Nephron progenitor cell (in vitro differentiated cells): ENCODE data around the gene SH3BP4.

Experiments
- DNase-seq: peaks from one replicate; pipeline ENCODE4 v3.0.0; 2021
- H3K27ac Mint-ChIP-seq: 2 replicates; pipeline ENCODE4 v1.8.0; 2021; ENCODE audit warnings: mild to moderate bottlenecking, moderate library complexity, mixed read lengths
- H3K27me3 Mint-ChIP-seq: 2 replicates; pipeline ENCODE4 v1.8.0; 2021; ENCODE audit warnings: mild to moderate bottlenecking, low read depth, mixed read lengths; ENCODE audit not compliant: poor library complexity
- H3K36me3 Mint-ChIP-seq: 2 replicates; pipeline ENCODE4 v1.8.0; 2021; ENCODE audit warnings: low read depth, mixed read lengths
- H3K4me1 Mint-ChIP-seq: 2 replicates; pipeline ENCODE4 v1.8.0; 2021; ENCODE audit warnings: mixed read lengths
- H3K4me3 Mint-ChIP-seq: 2 replicates; pipeline ENCODE4 v1.8.0; 2021; ENCODE audit warnings: mild to moderate bottlenecking, moderate library complexity, mixed read lengths
- H3K9me3 Mint-ChIP-seq: 2 replicates; pipeline ENCODE4 v1.8.0; 2021; ENCODE audit warnings: mild to moderate bottlenecking, moderate library complexity, mixed read lengths
- TF ChIP-seq, protein P1 (sequence below): fragments of 200-600 bp; sonication (generic); IDR thresholded peaks from 2 replicates; pipeline ENCODE4 v1.5.0; 2021; ENCODE audit warnings: antibody characterized with exemption

The SH3BP4 gene

DNA sequence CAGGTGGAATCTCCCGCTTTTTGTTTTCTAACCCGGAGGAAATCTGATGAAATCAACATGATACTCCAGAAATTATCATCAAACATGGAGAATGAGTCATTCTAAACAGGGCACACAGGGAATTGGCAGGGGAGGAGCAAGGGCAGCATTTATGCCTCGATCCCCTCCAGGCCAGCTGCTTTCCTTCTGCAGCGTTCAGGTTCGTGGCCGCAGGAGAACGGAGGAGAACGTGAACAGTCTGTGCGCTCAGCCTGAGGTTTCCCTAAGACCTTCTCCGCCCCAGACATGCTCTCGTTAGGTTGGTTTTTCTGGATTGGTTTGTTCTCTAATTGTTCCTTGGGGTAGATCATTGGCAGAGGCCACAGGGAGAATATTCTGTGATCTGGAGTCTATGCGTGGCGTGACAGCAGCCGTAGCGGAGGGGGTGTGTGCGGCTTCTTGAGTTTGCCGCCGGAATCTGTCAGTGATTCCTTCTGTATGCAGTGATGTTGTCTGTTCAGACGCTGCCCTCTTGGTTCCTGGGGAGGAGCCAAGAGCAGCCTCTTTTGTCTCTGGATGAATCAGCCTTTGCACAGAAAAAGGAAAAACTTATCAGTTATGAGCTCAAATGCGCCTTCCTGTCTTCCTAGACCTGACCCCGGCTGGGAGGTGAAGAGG is 75.9 kb downstream of the SH3BP4 start:
- no peaks in the 10 kb centered on the region for H3K9me3 Mint-ChIP-seq
- no peak for DNase-seq
- no peak overlapping the region for H3K27ac Mint-ChIP-seq

DNA sequence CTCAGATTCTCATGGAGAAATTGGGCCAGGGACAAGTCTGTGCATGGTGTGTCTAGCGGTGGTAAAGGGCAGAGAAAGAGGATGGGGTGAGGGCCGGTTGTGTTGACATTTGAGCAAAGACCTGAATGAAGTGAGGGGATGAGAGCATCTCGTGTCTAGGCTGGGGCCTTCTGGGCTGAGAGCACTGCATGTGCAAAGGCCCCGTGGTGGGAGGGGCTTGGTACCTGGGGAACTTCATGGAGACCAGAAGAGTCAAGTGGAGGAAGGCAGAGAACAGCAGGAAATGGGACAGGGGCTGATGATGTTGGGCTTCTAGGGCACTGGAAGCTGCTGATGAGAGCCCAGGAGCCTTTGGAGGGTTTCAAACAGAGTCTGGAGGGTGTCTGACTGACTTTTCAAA is 76.8 kb downstream of the SH3BP4 start:
- H3K9me3 Mint-ChIP-seq = no peaks in the 10 kb centered on the region
- H3K27ac Mint-ChIP-seq = peak overlapping the region; percentile 73
- H3K4me1 Mint-ChIP-seq = peaks cover 76% of the 10 kb centered on the region
- TF ChIP-seq, protein P1, sequence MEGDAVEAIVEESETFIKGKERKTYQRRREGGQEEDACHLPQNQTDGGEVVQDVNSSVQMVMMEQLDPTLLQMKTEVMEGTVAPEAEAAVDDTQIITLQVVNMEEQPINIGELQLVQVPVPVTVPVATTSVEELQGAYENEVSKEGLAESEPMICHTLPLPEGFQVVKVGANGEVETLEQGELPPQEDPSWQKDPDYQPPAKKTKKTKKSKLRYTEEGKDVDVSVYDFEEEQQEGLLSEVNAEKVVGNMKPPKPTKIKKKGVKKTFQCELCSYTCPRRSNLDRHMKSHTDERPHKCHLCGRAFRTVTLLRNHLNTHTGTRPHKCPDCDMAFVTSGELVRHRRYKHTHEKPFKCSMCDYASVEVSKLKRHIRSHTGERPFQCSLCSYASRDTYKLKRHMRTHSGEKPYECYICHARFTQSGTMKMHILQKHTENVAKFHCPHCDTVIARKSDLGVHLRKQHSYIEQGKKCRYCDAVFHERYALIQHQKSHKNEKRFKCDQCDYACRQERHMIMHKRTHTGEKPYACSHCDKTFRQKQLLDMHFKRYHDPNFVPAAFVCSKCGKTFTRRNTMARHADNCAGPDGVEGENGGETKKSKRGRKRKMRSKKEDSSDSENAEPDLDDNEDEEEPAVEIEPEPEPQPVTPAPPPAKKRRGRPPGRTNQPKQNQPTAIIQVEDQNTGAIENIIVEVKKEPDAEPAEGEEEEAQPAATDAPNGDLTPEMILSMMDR = no peak
- no peak for DNase-seq
- no peak overlapping the region for H3K4me3 Mint-ChIP-seq
- peaks cover 16% of the 10 kb centered on the region for H3K36me3 Mint-ChIP-seq
- no peaks in the 10 kb centered on the region for H3K27me3 Mint-ChIP-seq

More for the DNA sequence above, 75.9 kb downstream of the SH3BP4 start:
- H3K4me3 Mint-ChIP-seq = no peak overlapping the region
- H3K27me3 Mint-ChIP-seq = no peaks in the 10 kb centered on the region
- TF ChIP-seq, protein P1 = no peak
- peaks cover 70% of the 10 kb centered on the region for H3K4me1 Mint-ChIP-seq
- peaks cover 16% of the 10 kb centered on the region for H3K36me3 Mint-ChIP-seq

DNA sequence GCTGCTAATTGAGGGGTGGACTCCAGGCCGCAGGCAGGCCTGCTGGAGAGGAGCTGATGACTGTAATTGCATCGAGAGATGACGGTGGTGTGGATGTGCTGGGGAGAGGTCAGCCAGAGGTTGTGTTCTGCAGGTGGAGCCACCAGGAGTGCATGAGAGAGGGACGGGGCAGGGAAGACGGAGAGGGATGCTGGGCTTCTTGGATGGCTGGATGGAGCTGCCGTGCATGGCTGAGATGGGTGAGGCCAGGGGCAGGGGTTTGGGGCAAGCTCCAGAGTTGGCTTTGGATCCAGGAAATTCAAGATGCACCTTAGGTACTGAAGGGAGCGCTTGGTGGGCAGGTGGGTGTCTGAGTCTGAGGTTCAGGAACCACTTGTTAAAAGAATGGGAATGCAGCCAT is 77.2 kb downstream of the SH3BP4 start:
- peaks cover 16% of the 10 kb centered on the region for H3K36me3 Mint-ChIP-seq

DNA sequence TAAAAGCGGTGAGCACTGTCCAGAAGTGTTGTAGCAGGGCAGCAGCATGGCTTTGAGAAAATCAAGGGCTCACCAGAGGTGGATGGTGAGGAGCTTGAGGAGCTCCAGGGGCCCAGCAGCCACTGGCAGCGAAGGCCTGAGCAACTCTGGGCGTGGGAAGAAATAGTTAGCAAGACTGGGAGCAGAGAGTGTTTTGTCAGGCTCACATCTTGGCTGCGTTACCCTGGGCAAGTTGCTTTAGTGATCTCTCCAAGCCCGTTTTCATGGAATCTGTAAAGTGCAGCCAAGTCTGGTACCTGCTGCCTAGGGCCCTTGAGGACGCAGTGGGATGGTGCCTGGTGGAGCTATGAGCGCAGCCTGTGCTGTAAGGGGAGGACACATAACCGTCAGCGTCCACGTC is 78.3 kb downstream of the SH3BP4 start:
- H3K4me1 Mint-ChIP-seq = peaks cover 73% of the 10 kb centered on the region
- TF ChIP-seq, protein P1 = no peak

More for the DNA sequence above, 77.2 kb downstream of the SH3BP4 start:
- no peaks in the 10 kb centered on the region for H3K9me3 Mint-ChIP-seq
- H3K27ac Mint-ChIP-seq = peak overlapping the region; percentile 73
- H3K4me3 Mint-ChIP-seq = no peak overlapping the region
- H3K27me3 Mint-ChIP-seq = no peaks in the 10 kb centered on the region
- no peak for DNase-seq
- TF ChIP-seq, protein P1 = no peak
- peaks cover 76% of the 10 kb centered on the region for H3K4me1 Mint-ChIP-seq

DNA sequence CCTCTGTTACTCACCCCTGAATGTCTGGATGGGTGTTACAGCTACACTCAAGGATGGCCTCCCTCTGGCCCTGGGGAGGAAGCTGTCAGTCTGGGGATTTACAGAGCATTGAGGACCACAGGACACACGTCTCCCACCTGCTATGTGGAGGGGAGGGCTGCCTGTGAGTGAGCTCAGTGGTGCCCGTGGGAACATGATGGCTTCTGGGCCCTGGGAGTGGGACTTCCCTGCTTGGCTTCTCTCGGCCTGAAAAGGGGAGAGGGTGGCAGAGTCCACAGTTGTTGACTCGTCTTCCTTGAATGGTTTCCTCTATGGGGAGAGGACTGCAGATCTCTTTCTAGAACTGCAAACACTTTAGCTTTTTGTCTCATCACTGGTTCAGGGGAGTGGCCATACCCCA is 79.1 kb downstream of the SH3BP4 start:
- H3K27ac Mint-ChIP-seq = no peak overlapping the region
- peaks cover 69% of the 10 kb centered on the region for H3K4me1 Mint-ChIP-seq

More for the DNA sequence above, 78.3 kb downstream of the SH3BP4 start:
- no peak overlapping the region for H3K4me3 Mint-ChIP-seq
- peak overlapping the region; percentile 13 for H3K27ac Mint-ChIP-seq
- no peaks in the 10 kb centered on the region for H3K27me3 Mint-ChIP-seq
- H3K9me3 Mint-ChIP-seq = no peaks in the 10 kb centered on the region
- peaks cover 19% of the 10 kb centered on the region for H3K36me3 Mint-ChIP-seq
- DNase-seq = no peak

More for the DNA sequence above, 79.1 kb downstream of the SH3BP4 start:
- no peak for DNase-seq
- H3K36me3 Mint-ChIP-seq = peaks cover 25% of the 10 kb centered on the region
- no peak overlapping the region for H3K4me3 Mint-ChIP-seq
- TF ChIP-seq, protein P1 = no peak
- H3K27me3 Mint-ChIP-seq = no peaks in the 10 kb centered on the region
- H3K9me3 Mint-ChIP-seq = no peaks in the 10 kb centered on the region
